Activated CD4-positive, alpha-beta T cell treated with anti-CD3 and anti-CD28 coated beads for 36 hours (primary cell): ENCODE data around the gene AATF. TPM values are rescaled to one million over a fixed set of nuclear protein-coding genes. Genes with fewer than 3 reads are reported as not detected.

Experiments
- ATAC-seq: fragments of 200-7000 bp; cut with Tn5 transposase; one replicate; pipeline ENCODE4 v1.10.0; 2021; ENCODE audit warnings: mild to moderate bottlenecking, moderate library complexity
- CTCF ChIA-PET: fragments of 350-600 bp; sonication (Branson Sonifier 250); formaldehyde crosslinking; loops from one replicate; lab custom pipeline; 2021; ENCODE audit warnings: antibody characterized with exemption; lab: Charles Lee
- POLR2A ChIA-PET: fragments of 350-600 bp; sonication (Branson Sonifier 250); formaldehyde crosslinking; loops from one replicate; lab custom pipeline; 2021; ENCODE audit warnings: antibody characterized with exemption, inconsistent platforms; lab: Charles Lee
- DNase-seq: peaks from one replicate; pipeline ENCODE4 v3.0.0-alpha.2; 2020
- H3K27ac Mint-ChIP-seq: one replicate; pipeline ENCODE4 v1.8.0; 2021; ENCODE audit warnings: mixed read lengths
- H3K27me3 Mint-ChIP-seq: one replicate; pipeline ENCODE4 v1.8.0; 2021; ENCODE audit warnings: mixed read lengths
- H3K36me3 Mint-ChIP-seq: one replicate; pipeline ENCODE4 v1.8.0; 2021; ENCODE audit warnings: low read depth, mixed read lengths
- H3K4me1 Mint-ChIP-seq: one replicate; pipeline ENCODE4 v1.8.0; 2021; ENCODE audit warnings: mixed read lengths
- H3K4me3 Mint-ChIP-seq: one replicate; pipeline ENCODE4 v1.8.0; 2021; ENCODE audit warnings: mild to moderate bottlenecking, moderate library complexity, mixed read lengths
- H3K9me3 Mint-ChIP-seq: one replicate; pipeline ENCODE4 v1.8.0; 2021; ENCODE audit warnings: low read depth, mixed read lengths
- intact Hi-C, 2 experiments: fragments of 100-400 bp; cut with DNase I in 1 of 2; cut with micrococcal nuclease in 1 of 2; formaldehyde crosslinking; loops; one replicate each; pipeline versions ENCODE4 v1.14.2 to v1.15.1; 2022 to 2024; cut with DNase I, micrococcal nuclease
- total RNA-seq, 2 experiments: library from RNA; stranded (reverse); gene quantifications; one replicate each; pipeline ENCODE4 v1.2.3, GENCODE V29; 2021

AATF gene
- total RNA-seq, 2 experiments from 2014 or later, result 87.9 to 149 TPM

GRCh38 chr17:36920032-36921005 is 28.4 kb upstream of the AATF start:
- ChIA-PET POLR2A (interaction anchor here (1.3 kb wide), 1 partner anchor 13 kb away, joined by 6 read pairs; no protein-coding TSS in a partner anchor), CTCF (interaction anchor here (0.6 to 1.1 kb wide), 3 partner anchors 11 to 90 kb away, joined by 3 to 4 read pairs (median 3); no protein-coding TSS in a partner anchor)
- H3K4me1 Mint-ChIP-seq, result peaks cover 20% of the 10 kb centered on the region
- H3K27ac Mint-ChIP-seq, result peak overlapping the region; percentile 85
- peak overlapping the region; percentile 46 for H3K4me3 Mint-ChIP-seq
- ATAC-seq (peak; percentile 48), DNase-seq (peak; percentile 53)
- intact Hi-C loops, result loop anchor here in 1 of 2 experiments (1.0 to 2.0 kb wide), 4 partner anchors 28 to 319 kb away; partner anchors contain the start of genes AATF and MRM1
- no peaks in the 10 kb centered on the region for H3K36me3 Mint-ChIP-seq
- peaks cover 36% of the 10 kb centered on the region for H3K27me3 Mint-ChIP-seq
- no peaks in the 10 kb centered on the region for H3K9me3 Mint-ChIP-seq

GRCh38 chr17:36921095-36921851 is 27.5 kb upstream of the AATF start:
- no peaks in the 10 kb centered on the region for H3K9me3 Mint-ChIP-seq
- H3K4me1 Mint-ChIP-seq, result peaks cover 20% of the 10 kb centered on the region
- H3K4me3 Mint-ChIP-seq, result peak overlapping the region; percentile 24
- no peaks in the 10 kb centered on the region for H3K36me3 Mint-ChIP-seq
- ATAC-seq, result peak; percentile 93
- POLR2A ChIA-PET, result interaction anchor here (0.6 to 1.3 kb wide), 6 partner anchors 12 to 532 kb away, joined by 3 to 6 read pairs (median 3); no protein-coding TSS in a partner anchor
- CTCF ChIA-PET, result interaction anchor here (1.2 to 1.4 kb wide), 2 partner anchors 9 to 13 kb away, joined by 3 to 5 read pairs; no protein-coding TSS in a partner anchor
- H3K27me3 Mint-ChIP-seq, result peaks cover 42% of the 10 kb centered on the region
- DNase-seq, result peak; percentile 85
- intact Hi-C loops, result loop anchor here in 1 of 2 experiments (1.0 to 2.0 kb wide), 4 partner anchors 27 to 320 kb away; partner anchors contain the start of genes AATF and MRM1
- peak overlapping the region; percentile 85 for H3K27ac Mint-ChIP-seq

GRCh38 chr17:36922175-36922574 is 26.6 kb upstream of the AATF start:
- no peak overlapping the region for H3K4me3 Mint-ChIP-seq
- CTCF ChIA-PET, result interaction anchor here (0.7 to 1.4 kb wide), 3 partner anchors 8 to 46 kb away, joined by 3 to 5 read pairs (median 4); no protein-coding TSS in a partner anchor
- H3K27me3 Mint-ChIP-seq, result peaks cover 45% of the 10 kb centered on the region
- no peaks in the 10 kb centered on the region for H3K9me3 Mint-ChIP-seq
- H3K36me3 Mint-ChIP-seq, result no peaks in the 10 kb centered on the region
- intact Hi-C loops, result no loop called here
- ATAC-seq, result no peak
- POLR2A ChIA-PET, result interaction anchor here (0.6 to 1.3 kb wide), 4 partner anchors 11 to 72 kb away, joined by 3 to 6 read pairs (median 3); no protein-coding TSS in a partner anchor
- no peak overlapping the region for H3K27ac Mint-ChIP-seq
- H3K4me1 Mint-ChIP-seq, result peaks cover 20% of the 10 kb centered on the region
- no peak for DNase-seq

- Mint-ChIP-seq H3K9me3 (no peaks in the 10 kb centered on the region), H3K4me1 (peaks cover 24% of the 10 kb centered on the region), H3K4me3 (no peak overlapping the region), H3K27ac (no peak overlapping the region), H3K27me3 (peaks cover 57% of the 10 kb centered on the region), H3K36me3 (no peaks in the 10 kb centered on the region)
- ATAC-seq (no peak), DNase-seq (no peak)
- intact Hi-C loops, result no loop called here
- ChIA-PET CTCF (no interaction called here), POLR2A (no interaction called here)
These were observed 24.9 kb upstream of the AATF start for GRCh38 chr17:36923814-36924221.

GRCh38 chr17:36926226-36926625 is 22.5 kb upstream of the AATF start:
- ChIA-PET POLR2A (no interaction called here), CTCF (no interaction called here)
- ATAC-seq, result no peak
- no peak for DNase-seq
- Mint-ChIP-seq H3K36me3 (no peaks in the 10 kb centered on the region), H3K27me3 (peaks cover 67% of the 10 kb centered on the region), H3K4me1 (peaks cover 17% of the 10 kb centered on the region), H3K9me3 (no peaks in the 10 kb centered on the region), H3K4me3 (no peak overlapping the region), H3K27ac (no peak overlapping the region)
- intact Hi-C loops, result no loop called here

- ChIA-PET POLR2A (no interaction called here), CTCF (no interaction called here)
- no peak for DNase-seq
- intact Hi-C loops, result no loop called here
- H3K4me1 Mint-ChIP-seq, result peaks cover 13% of the 10 kb centered on the region
- ATAC-seq, result no peak
- H3K27ac Mint-ChIP-seq, result no peak overlapping the region
- no peaks in the 10 kb centered on the region for H3K9me3 Mint-ChIP-seq
- peaks cover 67% of the 10 kb centered on the region for H3K27me3 Mint-ChIP-seq
- H3K36me3 Mint-ChIP-seq, result no peaks in the 10 kb centered on the region
- no peak overlapping the region for H3K4me3 Mint-ChIP-seq
These were observed 22.1 kb upstream of the AATF start for GRCh38 chr17:36926701-36927100.

GRCh38 chr17:36928471-36929345 is 20.0 kb upstream of the AATF start:
- Mint-ChIP-seq H3K36me3 (no peaks in the 10 kb centered on the region), H3K27me3 (peaks cover 78% of the 10 kb centered on the region), H3K9me3 (no peaks in the 10 kb centered on the region), H3K27ac (no peak overlapping the region), H3K4me1 (peaks cover 28% of the 10 kb centered on the region), H3K4me3 (no peak overlapping the region)
- DNase-seq (no peak), ATAC-seq (no peak)
- intact Hi-C loops, result no loop called here
- ChIA-PET POLR2A (interaction anchor here (0.5 kb wide), 1 partner anchor 25 kb away, joined by 3 read pairs; no protein-coding TSS in a partner anchor), CTCF (no interaction called here)

GRCh38 chr17:36929851-36930582 is 18.7 kb upstream of the AATF start:
- peaks cover 85% of the 10 kb centered on the region for H3K27me3 Mint-ChIP-seq
- ATAC-seq (no peak), DNase-seq (no peak)
- peaks cover 37% of the 10 kb centered on the region for H3K4me1 Mint-ChIP-seq
- intact Hi-C loops, result no loop called here
- ChIA-PET POLR2A (no interaction called here), CTCF (interaction anchor here (0.6 to 1.5 kb wide), 4 partner anchors 8 to 118 kb away, joined by 3 to 5 read pairs (median 4); no protein-coding TSS in a partner anchor)
- H3K36me3 Mint-ChIP-seq, result no peaks in the 10 kb centered on the region
- H3K27ac Mint-ChIP-seq, result no peak overlapping the region
- no peak overlapping the region for H3K4me3 Mint-ChIP-seq
- H3K9me3 Mint-ChIP-seq, result no peaks in the 10 kb centered on the region

GRCh38 chr17:36930583-36930900 is 18.2 kb upstream of the AATF start:
- H3K9me3 Mint-ChIP-seq, result no peaks in the 10 kb centered on the region
- POLR2A ChIA-PET, result no interaction called here
- intact Hi-C loops, result no loop called here

More at GRCh38 chr17:36930583-36930900, 18.2 kb upstream of the AATF start:
- peaks cover 85% of the 10 kb centered on the region for H3K27me3 Mint-ChIP-seq
- H3K4me1 Mint-ChIP-seq, result peaks cover 43% of the 10 kb centered on the region
- H3K27ac Mint-ChIP-seq, result no peak overlapping the region
- ATAC-seq, result no peak
- DNase-seq, result no peak
- no peaks in the 10 kb centered on the region for H3K36me3 Mint-ChIP-seq
- CTCF ChIA-PET, result interaction anchor here (0.6 to 1.5 kb wide), 5 partner anchors 9 to 117 kb away, joined by 3 to 5 read pairs (median 3); no protein-coding TSS in a partner anchor
- H3K4me3 Mint-ChIP-seq, result no peak overlapping the region
